EL (cell line): ENCODE results near the gene IL1RN.

ENCODE experiments used
- DNase-seq: peaks from one replicate; pipeline ENCODE4 v3.0.0-alpha.2; 2016

IL1RN gene

GRCh38 chr2:113175736-113176695 lies 48.6 kb downstream of the IL1RN start:
- no peak for DNase-seq

DNA sequence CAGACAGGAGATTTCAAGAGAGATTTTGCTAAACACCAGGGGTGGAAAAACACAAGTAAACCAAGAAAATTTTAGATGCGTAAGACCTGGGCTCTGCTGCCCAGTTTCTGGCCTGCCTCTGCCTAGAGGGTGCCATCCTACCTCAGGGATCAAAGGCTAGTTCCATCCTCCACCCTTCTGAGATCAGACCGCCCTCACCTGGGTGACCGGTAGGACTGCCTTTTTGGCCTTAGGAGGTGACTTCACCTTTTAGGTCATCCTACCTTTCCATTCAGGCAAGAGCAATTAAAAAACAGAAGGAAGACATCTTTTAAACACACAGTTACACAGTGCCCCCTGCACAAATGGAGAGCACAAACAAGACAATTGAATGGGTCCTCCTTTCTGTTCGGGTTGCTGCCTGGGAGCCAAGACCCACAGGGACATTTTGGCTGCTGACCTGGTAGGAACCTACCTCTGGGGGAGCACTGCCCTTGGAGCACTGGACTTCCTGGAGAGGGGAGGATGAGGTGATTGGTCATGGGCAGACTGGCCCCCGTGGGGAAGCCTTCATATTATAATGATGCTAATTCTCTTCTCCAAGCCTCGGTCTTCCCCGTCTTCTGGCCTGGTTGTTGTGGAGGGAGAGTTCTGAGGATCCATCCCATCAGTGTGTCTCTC lies 49.4 kb downstream of the IL1RN start:
- no peak for DNase-seq

- DNase-seq, result no peak
Measured at GRCh38 chr2:113178069-113178746, 50.8 kb downstream of the IL1RN start.

DNA sequence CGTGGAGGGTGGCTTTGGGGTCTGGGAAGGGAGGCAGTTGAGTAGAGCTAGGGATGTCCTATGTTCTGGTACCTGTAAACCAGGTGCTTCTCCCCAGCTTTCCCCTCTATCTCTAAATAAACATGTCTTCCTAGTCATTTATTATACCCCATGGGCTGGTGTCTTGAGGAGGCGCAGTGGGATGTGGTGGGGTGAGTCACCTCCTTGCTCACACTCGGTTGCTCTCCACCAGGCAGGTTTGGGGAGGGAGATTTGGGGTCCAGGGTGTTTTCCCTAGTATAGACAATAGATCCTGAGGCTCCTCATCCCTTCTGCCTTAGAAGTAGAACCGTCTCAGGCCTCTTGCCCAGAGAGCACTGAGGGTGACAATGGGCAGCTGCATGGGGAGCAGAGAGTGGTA lies 51.5 kb downstream of the IL1RN start:
- DNase-seq, result no peak

GRCh38 chr2:113179446-113180045 lies 52.1 kb downstream of the IL1RN start:
- DNase-seq, result no peak

DNA sequence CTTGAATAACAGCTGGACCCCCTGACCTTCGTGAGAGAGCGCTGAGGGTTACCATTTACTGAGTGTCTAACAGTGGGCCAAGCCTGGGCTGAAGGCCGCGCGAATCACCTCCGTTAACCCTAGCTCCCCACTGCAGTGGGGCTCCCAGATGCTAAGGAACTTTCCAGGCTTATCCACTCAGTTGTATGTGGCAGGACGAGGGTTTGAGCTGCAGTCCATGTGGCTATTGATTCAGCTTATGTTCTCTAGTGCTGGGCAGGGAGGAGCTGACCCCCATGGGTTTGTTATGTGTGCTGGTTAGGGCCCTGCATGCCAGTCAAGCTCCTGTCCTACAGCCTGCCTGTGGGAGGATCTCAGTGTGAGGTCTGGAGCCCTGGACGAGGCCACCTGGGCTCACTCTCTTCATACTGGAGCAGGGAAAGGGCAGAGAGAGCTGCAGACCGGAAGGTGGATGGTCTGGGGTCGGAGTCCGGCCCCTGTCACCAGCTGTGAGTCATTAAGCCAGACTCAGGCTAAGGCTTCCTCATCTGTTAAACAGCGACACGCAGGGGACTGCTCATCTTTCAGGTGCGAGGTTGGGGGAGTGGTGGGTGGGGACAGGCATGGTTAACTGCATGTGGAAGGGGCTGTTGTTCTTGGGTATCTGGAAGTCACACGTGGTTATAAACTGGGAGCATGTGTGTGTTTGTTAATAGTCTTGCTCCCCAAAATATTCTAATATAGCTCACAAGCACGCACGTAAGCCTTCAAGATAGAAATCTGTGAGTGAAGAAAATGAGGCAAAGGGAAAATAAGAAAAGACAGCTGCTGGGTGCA lies 52.9 kb downstream of the IL1RN start:
- DNase-seq, result no peak

DNA sequence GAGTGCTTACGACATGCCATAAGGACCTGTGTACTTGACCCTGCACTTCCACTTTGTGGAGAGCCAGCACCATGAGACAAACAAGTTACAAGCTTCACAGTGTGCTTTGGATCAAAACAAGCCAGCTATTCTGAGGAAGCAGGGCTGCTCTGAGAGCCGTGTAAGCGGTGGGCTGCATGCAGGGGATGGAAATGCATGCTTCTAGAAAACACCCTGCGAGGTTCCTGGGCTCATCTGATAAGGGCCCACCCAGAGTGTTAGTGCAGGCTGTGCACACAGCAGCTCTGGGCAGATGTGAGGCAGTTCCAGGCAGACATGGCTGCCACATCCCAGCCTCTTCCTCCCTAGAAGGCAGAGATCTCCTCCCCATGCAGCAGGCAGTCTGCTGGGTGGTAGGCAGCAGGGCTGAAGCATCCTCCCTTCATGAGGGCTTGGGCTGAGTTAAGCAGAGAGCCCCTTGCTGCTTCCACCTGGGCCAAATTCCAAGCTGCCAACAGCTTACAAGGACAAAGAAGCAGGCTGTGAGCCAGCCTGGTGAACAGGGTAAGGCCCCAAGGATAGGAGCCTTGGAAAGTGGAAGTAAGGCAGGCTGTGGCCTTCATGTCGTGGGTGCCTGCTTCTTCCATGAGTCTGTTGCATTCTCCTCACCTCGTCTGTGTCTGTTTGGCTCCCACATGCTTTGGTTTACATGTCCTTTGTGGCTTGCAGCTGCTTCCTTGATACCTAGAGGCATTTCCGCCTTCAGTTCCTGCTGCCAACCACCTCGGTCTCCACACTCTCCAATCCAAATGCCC lies 54.1 kb downstream of the IL1RN start:
- no peak for DNase-seq

DNA sequence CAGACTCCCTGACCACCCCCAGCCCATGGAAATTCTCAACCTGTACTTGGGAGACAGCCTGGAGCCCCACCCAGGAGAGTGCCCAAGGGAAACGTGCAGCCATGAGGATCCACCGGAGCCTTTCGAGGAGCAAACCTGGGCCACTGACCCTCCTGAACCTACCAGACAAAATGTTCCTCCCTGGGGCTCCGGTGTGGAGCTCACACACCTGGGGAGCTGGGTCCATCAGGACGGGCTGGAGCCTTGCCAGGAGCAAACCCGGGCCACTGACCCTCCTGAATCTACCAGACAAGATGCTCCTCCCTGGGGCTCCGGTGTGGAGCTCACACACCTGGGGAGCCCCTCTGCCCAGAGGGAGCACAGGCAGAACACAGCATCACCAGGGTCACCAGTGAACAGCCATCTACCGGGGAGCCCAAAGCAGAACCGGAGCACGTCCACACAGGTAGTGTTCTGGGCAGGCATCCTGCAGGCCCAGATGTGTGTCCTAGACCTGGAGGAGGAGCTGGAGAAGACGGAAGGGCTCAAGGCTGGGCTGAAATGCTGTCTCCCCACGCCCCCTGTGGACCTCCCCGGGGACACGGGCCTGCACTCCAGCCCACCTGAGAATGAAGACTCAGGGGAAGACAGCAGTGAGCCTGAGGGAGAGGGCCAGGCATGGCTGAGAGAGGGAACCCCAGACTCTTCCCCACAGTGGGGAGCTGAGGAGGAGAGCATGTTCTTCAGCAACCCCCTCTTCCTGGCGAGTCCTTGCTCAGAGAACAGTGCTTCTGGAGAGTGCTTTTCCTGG lies 55.3 kb downstream of the IL1RN start:
- DNase-seq, result no peak

DNA sequence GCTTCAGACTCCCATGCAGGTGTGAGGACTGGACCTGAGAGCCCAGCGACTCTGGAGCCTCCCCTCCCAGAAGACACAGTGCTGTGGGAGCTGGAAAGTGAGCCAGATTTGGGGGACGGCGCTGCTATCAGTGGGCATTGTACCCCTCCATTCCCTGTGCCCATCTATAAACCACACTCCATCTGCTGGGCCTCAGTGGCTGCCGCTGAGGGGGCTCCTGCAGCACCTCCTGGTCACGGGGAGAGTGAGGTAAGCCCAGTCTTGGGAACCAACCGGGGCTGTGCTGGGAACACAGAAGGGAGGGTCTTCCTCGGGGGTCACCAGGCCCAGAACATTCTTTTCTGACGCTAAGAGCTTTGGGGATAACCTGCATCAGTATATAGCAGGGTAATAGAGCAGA lies 55.9 kb downstream of the IL1RN start:
- DNase-seq, result no peak
